PC-3 (cell line): Measurements from ENCODE around the gene ZNF85. TPM values are rescaled to one million over a fixed set of nuclear protein-coding genes. Genes with fewer than 3 reads are reported as not detected.
A peak's percentile ranks its signal among the peaks of the same experiment; 100 is the strongest.

Experiments
- ATAC-seq: fragments of 200-7000 bp; cut with Tn5 transposase; 2 replicates; pipeline ENCODE4 v1.9.1; 2020; ENCODE audit warnings: mild to moderate bottlenecking, moderate library complexity
- BruUV-seq: library from RNA; stranded (reverse); fragments of 400-500 nt; replicated peaks from 2 replicates; lab custom pipeline; 2021; lab: Mats Ljungman, UMichigan
- CTCF ChIA-PET: fragments of 300-600 bp; sonication (Branson Sonifier 250); formaldehyde crosslinking; loops from one replicate; lab custom pipeline; 2022; ENCODE audit warnings: antibody characterized with exemption; lab: Charles Lee
- POLR2A ChIA-PET: fragments of 300-600 bp; sonication (Branson Sonifier 250); formaldehyde crosslinking; loops from one replicate; lab custom pipeline; 2022; ENCODE audit warnings: antibody characterized with exemption; ENCODE audit not compliant: unreplicated experiment; lab: Charles Lee
- DNase-seq: peaks from one replicate; pipeline ENCODE4 v3.0.0-alpha.2; 2015
- H2AFZ ChIP-seq: fragments of 300-600 bp; sonication (generic); 2 replicates; pipeline ENCODE4 v1.6.0; 2016; ENCODE audit warnings: antibody characterized with exemption, low read length
- H3F3A ChIP-seq: fragments of 300-600 bp; sonication (generic); one replicate; pipeline ENCODE4 v1.6.0; 2017; ENCODE audit warnings: antibody characterized with exemption, low read length, control low read depth, mild to moderate bottlenecking; ENCODE audit not compliant: unreplicated experiment
- H3K27ac ChIP-seq: fragments of 300-600 bp; sonication (generic); 2 replicates; pipeline ENCODE4 v1.5.1; 2016; ENCODE audit warnings: mild to moderate bottlenecking, low read length
- H3K27me3 ChIP-seq: fragments of 300-600 bp; sonication (generic); 2 replicates; pipeline ENCODE4 v1.6.1; 2016; ENCODE audit warnings: low read length, mixed read lengths
- H3K36me3 ChIP-seq: fragments of 300-600 bp; sonication (generic); 2 replicates; pipeline ENCODE4 v1.6.1; 2016; ENCODE audit warnings: low read depth, mixed run types, low read length, mixed read lengths
- H3K4me1 ChIP-seq: fragments of 300-600 bp; sonication (generic); 2 replicates; pipeline ENCODE4 v1.5.1; 2016; ENCODE audit warnings: low read length; ENCODE audit not compliant: insufficient read depth
- H3K4me2 ChIP-seq: fragments of 300-600 bp; sonication (generic); 2 replicates; pipeline ENCODE4 v1.6.0; 2016; ENCODE audit warnings: low read length
- H3K4me3 ChIP-seq: fragments of 300-600 bp; sonication (generic); 2 replicates; pipeline ENCODE4 v1.5.1; 2016; ENCODE audit warnings: mild to moderate bottlenecking, low read length, mixed read lengths
- H3K79me2 ChIP-seq: fragments of 300-600 bp; sonication (generic); 2 replicates; pipeline ENCODE4 v1.6.1; 2017; ENCODE audit warnings: low read length, mixed read lengths
- H3K9ac ChIP-seq: fragments of 300-600 bp; sonication (generic); 2 replicates; pipeline ENCODE4 v1.6.0; 2016; ENCODE audit warnings: mild to moderate bottlenecking, low read length
- H3K9me2 ChIP-seq: fragments of 300-600 bp; sonication (generic); replicated peaks from 2 replicates; pipeline ENCODE4 v1.6.1; 2016; ENCODE audit warnings: mixed run types, low read length, mixed read lengths
- H3K9me3 ChIP-seq: fragments of 300-600 bp; sonication (generic); 2 replicates; pipeline ENCODE4 v1.6.1; 2016; ENCODE audit warnings: low read length, mixed read lengths
- H4K20me1 ChIP-seq: fragments of 300-600 bp; sonication (generic); 2 replicates; pipeline ENCODE4 v1.6.1; 2016; ENCODE audit warnings: low read length, mixed read lengths
- EZH2 ChIP-seq: fragments of 300-600 bp; sonication (generic); IDR thresholded peaks from one replicate; pipeline ENCODE4 v1.6.1; 2017; ENCODE audit warnings: antibody characterized with exemption, mild to moderate bottlenecking, low read length; ENCODE audit not compliant: unreplicated experiment
- EZH2phosphoT487 ChIP-seq: fragments of 300-600 bp; sonication (generic); IDR thresholded peaks from 2 replicates; pipeline ENCODE4 v1.6.1; 2018; ENCODE audit warnings: mild to moderate bottlenecking, antibody characterized with exemption, low read length, borderline replicate concordance
- intact Hi-C: fragments of 100-400 bp; cut with micrococcal nuclease; formaldehyde crosslinking; loops from 2 replicates; pipeline ENCODE4 v1.9.0; 2023
- total RNA-seq: library from RNA; depleted of rRNA; stranded (reverse); fragments of >200 nt; gene quantifications from 2 replicates; pipeline ENCODE4 v1.2.3, GENCODE V29; 2014; rRNA removed
- TF ChIP-seq, protein P1 (sequence below): fragments of 300-600 bp; sonication (generic); conservative IDR thresholded peaks from 2 replicates; pipeline ENCODE4 v1.5.1; 2017; ENCODE audit warnings: antibody characterized with exemption, low read depth, mild to moderate bottlenecking, low read length

ZNF85 gene
- total RNA-seq, 1 experiment from 2014 or later: 12.6 TPM

DNA sequence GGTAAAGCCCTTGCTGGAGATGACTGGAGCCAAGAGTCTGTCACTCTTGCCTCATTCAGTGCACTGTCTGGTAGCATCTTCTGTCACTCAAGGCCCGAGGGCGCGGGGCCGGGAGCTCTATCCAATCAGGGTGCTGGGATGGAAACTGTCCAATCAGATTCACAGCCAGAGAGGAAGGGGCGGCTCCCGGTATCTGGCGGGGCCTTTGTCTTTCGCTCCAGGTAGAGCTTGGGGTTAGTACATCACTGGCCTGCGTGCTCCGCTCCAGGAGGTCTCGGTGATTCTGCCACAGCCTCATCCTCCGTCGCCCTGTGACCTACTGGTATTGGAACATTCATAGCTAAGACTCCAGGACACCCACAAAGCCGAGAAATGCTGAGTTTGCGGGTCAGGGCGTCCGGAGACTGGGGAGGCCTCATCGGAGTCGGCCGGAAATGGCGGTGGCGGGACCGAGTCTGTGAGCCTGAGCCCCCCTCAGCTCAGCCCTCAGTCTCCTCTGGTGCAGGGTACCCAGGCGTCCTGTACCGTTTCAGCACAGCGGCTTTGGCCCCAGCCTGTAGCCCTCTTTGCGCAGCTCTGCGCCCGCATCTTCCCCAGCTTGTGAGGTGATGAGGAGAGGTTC, 76.8 kb downstream of the ZNF85 start:
- TF ChIP-seq EZH2: no peak
- TF ChIP-seq EZH2phosphoT487: no peak
- TF ChIP-seq, protein P1, sequence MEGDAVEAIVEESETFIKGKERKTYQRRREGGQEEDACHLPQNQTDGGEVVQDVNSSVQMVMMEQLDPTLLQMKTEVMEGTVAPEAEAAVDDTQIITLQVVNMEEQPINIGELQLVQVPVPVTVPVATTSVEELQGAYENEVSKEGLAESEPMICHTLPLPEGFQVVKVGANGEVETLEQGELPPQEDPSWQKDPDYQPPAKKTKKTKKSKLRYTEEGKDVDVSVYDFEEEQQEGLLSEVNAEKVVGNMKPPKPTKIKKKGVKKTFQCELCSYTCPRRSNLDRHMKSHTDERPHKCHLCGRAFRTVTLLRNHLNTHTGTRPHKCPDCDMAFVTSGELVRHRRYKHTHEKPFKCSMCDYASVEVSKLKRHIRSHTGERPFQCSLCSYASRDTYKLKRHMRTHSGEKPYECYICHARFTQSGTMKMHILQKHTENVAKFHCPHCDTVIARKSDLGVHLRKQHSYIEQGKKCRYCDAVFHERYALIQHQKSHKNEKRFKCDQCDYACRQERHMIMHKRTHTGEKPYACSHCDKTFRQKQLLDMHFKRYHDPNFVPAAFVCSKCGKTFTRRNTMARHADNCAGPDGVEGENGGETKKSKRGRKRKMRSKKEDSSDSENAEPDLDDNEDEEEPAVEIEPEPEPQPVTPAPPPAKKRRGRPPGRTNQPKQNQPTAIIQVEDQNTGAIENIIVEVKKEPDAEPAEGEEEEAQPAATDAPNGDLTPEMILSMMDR: no peak
- POLR2A ChIA-PET: no interaction called here
- no peaks in the 10 kb centered on the region for H3F3A ChIP-seq
- H3K4me3 ChIP-seq: no peak overlapping the region
- no peaks in the 10 kb centered on the region for H3K27me3 ChIP-seq
- CTCF ChIA-PET: no interaction called here
- H3K9me2 ChIP-seq: no peaks in the 10 kb centered on the region
- no peak overlapping the region for H3K27ac ChIP-seq
- H3K4me2 ChIP-seq: no peak overlapping the region
- H3K36me3 ChIP-seq: no peaks in the 10 kb centered on the region
- no peaks in the 10 kb centered on the region for H3K79me2 ChIP-seq
- H3K9me3 ChIP-seq: peaks cover 6% of the 10 kb centered on the region
- DNase-seq: peak; percentile 7
- intact Hi-C loops: no loop called here
- H4K20me1 ChIP-seq: no peaks in the 10 kb centered on the region
- H3K4me1 ChIP-seq: no peaks in the 10 kb centered on the region
- BruUV-seq: no TSS peak
- H3K9ac ChIP-seq: no peak overlapping the region
- H2AFZ ChIP-seq: no peak overlapping the region
- ATAC-seq: peak; percentile 51; the same call in 1 of the 2 replicates

Other genes starting within 250 kb of the ZNF85 start
- gene ZNF66, start 146.9 kb upstream of the ZNF85 start, total RNA-seq: 0.44 and 2.4 TPM in 2 replicates
- gene ZNF430, start 97.4 kb downstream of the ZNF85 start, total RNA-seq: 9.7 and 9.8 TPM in 2 replicates
- gene ZNF714, start 159.0 kb downstream of the ZNF85 start, total RNA-seq: 8.8 and 9.3 TPM in 2 replicates
- 2.5 and 9.2 TPM in 2 replicates for gene ZNF431, start 218.8 kb downstream of the ZNF85 start, total RNA-seq